H1 (cell line): ENCODE results near the gene MAP4K4. TPM values are rescaled to one million over a fixed set of nuclear protein-coding genes. Genes with fewer than 3 reads are reported as not detected.

Experiments
- CTCF ChIA-PET: fragments of 300-600 bp; sonication (Branson Sonifier 250); formaldehyde crosslinking; loops from one replicate; lab custom pipeline; 2021; ENCODE audit not compliant: partially characterized antibody; lab: Charles Lee
- POLR2A ChIA-PET: fragments of 300-600 bp; sonication (Branson Sonifier 250); formaldehyde crosslinking; loops from one replicate; lab custom pipeline; 2021; ENCODE audit warnings: inconsistent platforms; ENCODE audit not compliant: partially characterized antibody; lab: Charles Lee
- DNase-seq, 2 experiments: peaks; one replicate each; pipeline versions ENCODE4 v3.0.0 to v3.0.0-alpha.2; 2010 to 2022; ENCODE audit warnings: low spot score in 2 of 2, low read depth in 1 of 2, mixed read lengths in 1 of 2
- FAIRE-seq: peaks from 2 replicates; lab custom pipeline; 2011; peaks lifted over from hg19 to GRCh38; lab: Jason Lieb, UNC
- H2AFZ ChIP-seq: 2 replicates; pipeline ENCODE4 v1.8.1; 2012; ENCODE audit warnings: low read length, inconsistent platforms
- H2AK5ac ChIP-seq: 2 replicates; pipeline ENCODE4 v1.6.1; 2013; ENCODE audit warnings: low read depth, low read length
- H2BK120ac ChIP-seq: replicated peaks from 2 replicates; pipeline ENCODE3; 2013; ENCODE audit warnings: low read depth, low read length, inconsistent platforms
- H2BK12ac ChIP-seq: 2 replicates; pipeline ENCODE4 v1.6.1; 2013; ENCODE audit warnings: low read depth, low read length
- H2BK15ac ChIP-seq: 2 replicates; pipeline ENCODE4 v1.6.1; 2013; ENCODE audit warnings: low read length
- H2BK20ac ChIP-seq: 2 replicates; pipeline ENCODE4 v1.6.1; 2013; ENCODE audit warnings: low read length
- H2BK5ac ChIP-seq: 2 replicates; pipeline ENCODE4 v1.6.1; 2013; ENCODE audit warnings: low read depth, low read length
- H3K14ac ChIP-seq: 2 replicates; pipeline ENCODE4 v1.6.1; 2013; ENCODE audit warnings: inconsistent platforms; ENCODE audit not compliant: insufficient read length
- H3K18ac ChIP-seq: 2 replicates; pipeline ENCODE4 v1.6.1; 2013; ENCODE audit warnings: low read length; ENCODE audit errors: extremely low read depth
- H3K23ac ChIP-seq: 2 replicates; pipeline ENCODE4 v1.6.1; 2013; ENCODE audit warnings: inconsistent platforms; ENCODE audit not compliant: insufficient read length
- H3K23me2 ChIP-seq: 2 replicates; pipeline ENCODE4 v1.6.1; 2013; ENCODE audit warnings: low read depth, low read length
- H3K27ac ChIP-seq: 2 replicates; pipeline ENCODE4 v1.6.1; 2011; ENCODE audit warnings: low read depth, low read length, inconsistent platforms
- H3K27me3 ChIP-seq, 4 experiments: replicated peaks in 1 of 4; 1 replicate in 1 of 4; 2 replicates in 3 of 4; pipeline versions ENCODE4 v1.6.1 to v1.8.1; 2011 to 2013; ENCODE audit warnings: low read length in 3 of 4, mild to moderate bottlenecking in 3 of 4, inconsistent platforms in 2 of 4, mixed read lengths in 2 of 4, moderate library complexity in 1 of 4; ENCODE audit not compliant: control insufficient read depth in 3 of 4, insufficient read depth in 3 of 4; ENCODE audit errors: extremely low read depth in 1 of 4
- H3K36me3 ChIP-seq, 4 experiments: 2 replicates each; pipeline versions ENCODE4 v1.6.1 to v1.8.1; 2011 to 2013; ENCODE audit warnings: mild to moderate bottlenecking in 4 of 4, low read length in 3 of 4, moderate library complexity in 2 of 4, control low read depth in 1 of 4, inconsistent platforms in 1 of 4; ENCODE audit not compliant: insufficient read depth in 4 of 4, control insufficient read depth in 2 of 4
- H3K4ac ChIP-seq: replicated peaks from 2 replicates; pipeline ENCODE3; 2013; ENCODE audit warnings: low read length, low read depth, mixed read lengths, inconsistent platforms; ENCODE audit not compliant: insufficient read length
- H3K4me1 ChIP-seq, 4 experiments: replicated peaks in 1 of 4; 1 replicate in 1 of 4; 2 replicates in 3 of 4; pipeline versions ENCODE4 v1.6.1 to v1.8.1; 2011 to 2013; ENCODE audit warnings: low read length in 3 of 4, inconsistent platforms in 2 of 4, mixed read lengths in 1 of 4; ENCODE audit not compliant: insufficient read depth in 4 of 4, control insufficient read depth in 3 of 4
- H3K4me2 ChIP-seq, 2 experiments: 2 replicates each; pipeline versions ENCODE4 v1.6.1 to v1.8.1; 2011 to 2013; ENCODE audit warnings: low read depth in 2 of 2, low read length in 2 of 2, control low read depth in 1 of 2, inconsistent platforms in 1 of 2, mild to moderate bottlenecking in 1 of 2; ENCODE audit not compliant: insufficient read depth in 1 of 2
- H3K4me3 ChIP-seq, 4 experiments: fragments of 200-600, 300-600 bp in 1 of 4; sonication (generic), shearing (Covaris generic), sonication (Bioruptor Twin) in 1 of 4; 2 replicates each; pipeline versions ENCODE4 v1.5.1 to v1.8.1; 2011 to 2016; ENCODE audit warnings: low read length in 4 of 4, low read depth in 3 of 4, control low read depth in 2 of 4, inconsistent platforms in 2 of 4, mild to moderate bottlenecking in 2 of 4, mixed read lengths in 1 of 4, moderate library complexity in 1 of 4; ENCODE audit not compliant: insufficient read depth in 2 of 4; ENCODE audit errors: extremely low read depth in 1 of 4
- H3K56ac ChIP-seq: replicated peaks from 2 replicates; pipeline ENCODE3; 2013; ENCODE audit warnings: low read depth, mild to moderate bottlenecking, mixed read lengths, low read length, inconsistent platforms; ENCODE audit not compliant: insufficient read length
- H3K79me1 ChIP-seq: 2 replicates; pipeline ENCODE4 v1.6.1; 2013; ENCODE audit warnings: low read depth, low read length, control low read depth
- H3K79me2 ChIP-seq, 2 experiments: 2 replicates each; pipeline versions ENCODE4 v1.6.1 to v1.8.1; 2012 to 2013; ENCODE audit warnings: low read length in 2 of 2, mild to moderate bottlenecking in 2 of 2, inconsistent platforms in 1 of 2; ENCODE audit not compliant: insufficient read depth in 2 of 2, control insufficient read depth in 1 of 2
- H3K9ac ChIP-seq, 4 experiments: replicated peaks in 1 of 4; 1 replicate in 1 of 4; 2 replicates in 3 of 4; pipeline versions ENCODE4 v1.6.1 to v1.8.1; 2011 to 2013; ENCODE audit warnings: low read depth in 3 of 4, low read length in 3 of 4, control low read depth in 2 of 4, mild to moderate bottlenecking in 2 of 4, moderate library complexity in 2 of 4, inconsistent platforms in 1 of 4; ENCODE audit errors: extremely low read depth in 1 of 4
- H3K9me3 ChIP-seq, 2 experiments: 2 replicates each; pipeline versions ENCODE4 v1.6.1 to v1.8.1; 2012 to 2013; ENCODE audit warnings: mild to moderate bottlenecking in 2 of 2, moderate library complexity in 2 of 2, control low read depth in 1 of 2, inconsistent platforms in 1 of 2, low read depth in 1 of 2, low read length in 1 of 2, mixed read lengths in 1 of 2; ENCODE audit not compliant: insufficient read depth in 2 of 2
- H4K20me1 ChIP-seq, 2 experiments: replicated peaks in 1 of 2; 2 replicates each; pipeline versions ENCODE3 to v1.8.1; 2011 to 2013; ENCODE audit warnings: inconsistent platforms in 2 of 2, low read length in 2 of 2, mild to moderate bottlenecking in 1 of 2; ENCODE audit not compliant: insufficient read depth in 2 of 2, control insufficient read depth in 1 of 2
- H4K5ac ChIP-seq: 2 replicates; pipeline ENCODE4 v1.6.1; 2013; ENCODE audit warnings: low read length, low read depth, mixed read lengths, inconsistent platforms; ENCODE audit not compliant: insufficient read length
- H4K8ac ChIP-seq: 2 replicates; pipeline ENCODE4 v1.8.0; 2013; ENCODE audit warnings: mild to moderate bottlenecking, moderate library complexity, low read length, inconsistent platforms; ENCODE audit not compliant: insufficient read depth; ENCODE audit errors: extremely low read depth
- H4K91ac ChIP-seq: replicated peaks from 2 replicates; pipeline ENCODE3; 2013; ENCODE audit warnings: low read length, mixed read lengths, inconsistent platforms; ENCODE audit not compliant: insufficient read length
- BCL11A ChIP-seq, 2 experiments: IDR thresholded peaks; one replicate each; pipeline ENCODE4 v1.6.1; 2011; ENCODE audit warnings: low read depth in 2 of 2, low read length in 2 of 2, mild to moderate bottlenecking in 2 of 2
- CEBPB ChIP-seq: IDR thresholded peaks from 2 replicates; pipeline ENCODE4 v1.6.1; 2012; ENCODE audit warnings: low read depth, low read length
- CTCF ChIP-seq, 3 experiments: IDR thresholded peaks; 1 replicate in 2 of 3; 2 replicates in 1 of 3; pipeline versions ENCODE4 v1.5.1 to v1.6.1; 2011; ENCODE audit warnings: low read length in 3 of 3, mild to moderate bottlenecking in 3 of 3, inconsistent platforms in 2 of 3, low read depth in 1 of 3, moderate library complexity in 1 of 3; ENCODE audit not compliant: insufficient read depth in 1 of 3; ENCODE audit errors: control extremely low read depth in 1 of 3
- SIN3A ChIP-seq, 2 experiments: IDR thresholded peaks in 1 of 2; conservative IDR thresholded peaks in 1 of 2; 2 replicates each; pipeline ENCODE4 v1.6.1; 2011 to 2012; ENCODE audit warnings: low read length in 2 of 2, improper control_type of control experiment in 1 of 2, low read depth in 1 of 2, mild to moderate bottlenecking in 1 of 2
- SP2 ChIP-seq: IDR thresholded peaks from 2 replicates; pipeline ENCODE4 v1.6.1; 2012; ENCODE audit warnings: mild to moderate bottlenecking, low read length, inconsistent platforms
- TAF1 ChIP-seq: IDR thresholded peaks from 2 replicates; pipeline ENCODE4 v1.6.1; 2011; ENCODE audit warnings: mild to moderate bottlenecking, low read depth, low read length
- WGBS, 2 experiments: shearing (Covaris generic) in 1 of 2; methylation state at CpG; one replicate each; pipeline versions ENCODE4 v1.1.6 to v1.1.7; 2013 to 2015; ENCODE audit warnings: low lambda C conversion rate in 2 of 2, mixed read lengths in 2 of 2, inconsistent platforms in 1 of 2, low coverage in 1 of 2, missing lambda C conversion rate in 1 of 2; ENCODE audit not compliant: insufficient replicate concordance in 2 of 2, insufficient coverage in 1 of 2, insufficient read length in 1 of 2; ENCODE audit errors: extremely low coverage in 1 of 2, missing lambda C conversion rate in 1 of 2; 5-methylcytosine and 5-hydroxymethylcytosine counted together
- polyA plus RNA-seq, 7 experiments: library from polyadenylated mRNA; depleted of rRNA in 3 of 7; stranded (reverse) in 5 of 7; unstranded in 2 of 7; fragments of >200 nt in 5 of 7; fragments of 200-250 nt in 2 of 7; gene quantifications; 1 replicate in 5 of 7; 2 replicates in 1 of 7; 4 replicates in 1 of 7; pipeline versions ENCODE4 v1.2.1 to v1.2.3, GENCODE V29; 2011 to 2013; ENCODE audit warnings: missing spikeins in 2 of 7, mixed read lengths in 2 of 7
- total RNA-seq: library from RNA; stranded (reverse); fragmentation: NEBNext Ultra II Directional; extraction: Animal tissue kit (Norgen Biotek cat#: 25700); gene quantifications from 2 replicates; pipeline ENCODE4 v1.2.1, GENCODE V29; 2021

Gene MAP4K4
- total and polyA plus RNA-seq, 2 of the 8 experiments (the other 6 are each of a cell fraction or from before 2014, with no cell fraction given), result 53.2 to 138 TPM

GRCh38 chr2:101874069-101874468 is 176.6 kb downstream of the MAP4K4 start:
- Histone ChIP-seq H2AK5ac (no peak overlapping the region), H4K5ac (no peak overlapping the region), H2BK12ac (no peak overlapping the region), H3K4me2 (no peak overlapping the region), H2BK120ac (no peak overlapping the region), H3K27me3 (no peaks in the 10 kb centered on the region), H3K79me1 (no peaks in the 10 kb centered on the region), H3K9ac (no peak overlapping the region), H2BK5ac (no peak overlapping the region), H3K79me2 (no peaks in the 10 kb centered on the region), H3K36me3 (peaks cover 26 to 81% (median 74%) of the 10 kb centered on the region in 4 experiments), H3K4me3 (no peak overlapping the region), H4K91ac (no peak overlapping the region), H2BK15ac (no peak overlapping the region), H3K27ac (no peak overlapping the region), H3K23ac (no peak overlapping the region), H3K23me2 (no peaks in the 10 kb centered on the region; the same call in 1 of the 2 replicates), H3K9me3 (no peaks in the 10 kb centered on the region), H2AFZ (no peak overlapping the region), H3K4ac (no peak overlapping the region), H4K20me1 (no peaks in the 10 kb centered on the region), H3K4me1 (no peaks in the 10 kb centered on the region), H3K14ac (no peak overlapping the region), H3K56ac (no peak overlapping the region), H4K8ac (no peak overlapping the region), H3K18ac (no peak overlapping the region), H2BK20ac (no peak overlapping the region)
- TF ChIP-seq SIN3A (conservative IDR thresholded peaks at IDR 0.05 in 1 of 2, IDR thresholded peaks at IDR 0.05 in 1 of 2; ENCODE audit: low read depth in 1 of 2, low read length in 2 of 2), result no peak
- no peak for TF ChIP-seq CTCF (IDR thresholded peaks at IDR 0.05; ENCODE audit: control extremely low read depth in 1 of 3, insufficient read depth in 1 of 3, low read depth in 1 of 3, low read length in 3 of 3)
- no peak for TF ChIP-seq CEBPB
- no peak for TF ChIP-seq TAF1
- TF ChIP-seq SP2, result no peak
- no peak for TF ChIP-seq BCL11A (IDR thresholded peaks at IDR 0.05; ENCODE audit: low read depth in 2 of 2, low read length in 2 of 2)
- DNase-seq, result no peak
- CTCF ChIA-PET, result interaction anchor here (1.0 to 2.5 kb wide), 8 partner anchors 10 to 157 kb away, joined by 3 to 15 read pairs (median 3); no protein-coding TSS in a partner anchor
- WGBS, 2 experiments, result 92% methylated on average over 3 of the region's 3 CpGs; no CpG with 5 or more reads in 1 of the 2 experiments
- no peak for FAIRE-seq
- POLR2A ChIA-PET, result no interaction called here
